Stimulated activated CD4-positive, alpha-beta T cell treated with anti-CD3 and anti-CD28 coated beads, Interleukin-15, amount 100 ng/mL, for 1 hour (primary cell): ENCODE measurements around the gene SCRT2.
"Not testable (repeated sequence)": the region's sequence is repeated elsewhere in the genome, so short reads cannot be mapped to it uniquely, and the experiment has no call there.

Experiments
- DNase-seq, 2 donors: peaks; one replicate each; pipeline ENCODE4 v3.0.0-alpha.2; 2020; ENCODE audit warnings: low read depth in 1 of 2, low spot score in 1 of 2

SCRT2 gene

GRCh38 chr20:653110-653589 lies 22.5 kb downstream of the SCRT2 start, which contains the start of gene SRXN1:
Gene SRXN1, minus strand, starts transcription at chr20:653200. Its CDS starts 15 bp downstream, at chr20:653185.
- peak; percentile 64 to 79 for DNase-seq

- DNase-seq, result peak in 1 of 2 donors; percentile 13
These were observed 22.9 kb downstream of the SCRT2 start for GRCh38 chr20:652615-653109.

GRCh38 chr20:651713-652614 lies 23.6 kb downstream of the SCRT2 start:
- no peak for DNase-seq

- DNase-seq, result no peak
These were observed 24.6 kb downstream of the SCRT2 start for GRCh38 chr20:650954-651353.

GRCh38 chr20:650281-650680 lies 25.3 kb downstream of the SCRT2 start:
- DNase-seq, result no peak

- DNase-seq, result no peak
These were observed 28.1 kb downstream of the SCRT2 start for GRCh38 chr20:647479-648019.

- no peak for DNase-seq
These were observed 28.8 kb downstream of the SCRT2 start for GRCh38 chr20:646868-647233.

- no peak for DNase-seq
These were observed 29.3 kb downstream of the SCRT2 start for GRCh38 chr20:646107-646867.

GRCh38 chr20:645318-646106 lies 30.1 kb downstream of the SCRT2 start:
- DNase-seq, result peak; percentile 33 to 57

GRCh38 chr20:644692-645317 lies 30.8 kb downstream of the SCRT2 start:
- DNase-seq, result no peak

GRCh38 chr20:642398-643174 lies 33.0 kb downstream of the SCRT2 start:
- no peak for DNase-seq

GRCh38 chr20:642013-642397 lies 33.6 kb downstream of the SCRT2 start:
- not testable (repeated sequence) for DNase-seq

GRCh38 chr20:641516-641875 lies 34.1 kb downstream of the SCRT2 start:
- no peak for DNase-seq

GRCh38 chr20:640674-641515 lies 34.7 kb downstream of the SCRT2 start:
- no peak for DNase-seq

GRCh38 chr20:638579-638978 lies 37.0 kb downstream of the SCRT2 start:
- no peak for DNase-seq

- DNase-seq, result no peak
These were observed 38.0 kb downstream of the SCRT2 start for GRCh38 chr20:637559-637958.

- no peak for DNase-seq
These were observed 39.7 kb downstream of the SCRT2 start for GRCh38 chr20:635893-636338.

- DNase-seq, result no peak
These were observed 40.3 kb downstream of the SCRT2 start for GRCh38 chr20:635028-635892.
